NCI-H1105 (cell line): ENCODE results near the gene BABAM1.
"Not testable (repeated sequence)": the region's sequence is repeated elsewhere in the genome, so short reads cannot be mapped to it uniquely, and the experiment has no call there.

ENCODE experiments used
- DNase-seq: peaks from one replicate; lab custom pipeline; 2025; lab: John Stamatoyannopoulos, UW

Gene BABAM1

DNA sequence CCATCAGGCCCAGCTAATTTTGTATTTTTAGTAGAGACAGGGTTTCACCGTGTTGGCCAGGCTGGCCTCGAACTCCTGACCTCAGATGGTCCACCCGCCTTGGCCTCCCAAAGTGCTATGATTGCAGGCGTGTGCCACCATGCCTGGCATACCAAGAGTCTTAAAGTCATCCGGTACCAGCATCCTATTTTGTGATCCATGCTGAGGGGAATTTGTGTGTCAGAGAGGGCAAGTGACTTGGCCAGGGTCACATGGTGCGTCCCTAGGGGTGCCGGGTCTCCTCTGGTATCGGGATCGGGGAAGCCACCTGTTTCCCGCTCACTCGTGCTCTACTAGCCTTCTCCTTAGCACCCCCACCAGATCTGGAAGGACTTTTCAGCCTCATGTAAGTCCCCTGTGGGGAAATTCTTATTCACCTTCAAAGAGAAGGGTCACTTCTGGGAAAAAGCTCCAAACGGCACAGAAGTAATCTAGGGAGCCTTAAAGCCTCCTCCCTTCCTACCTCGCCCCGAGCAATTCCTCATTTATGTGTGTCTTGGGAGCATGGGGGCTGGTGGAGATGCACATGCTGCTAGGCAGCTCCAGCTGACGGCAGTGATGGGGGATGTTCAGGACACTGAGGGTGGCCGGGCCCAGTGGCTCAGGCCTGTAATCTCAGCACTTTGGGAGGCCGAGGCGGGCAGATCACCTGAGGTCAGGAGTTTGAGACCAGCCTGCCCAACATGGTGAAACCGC is 8.4 kb downstream of the BABAM1 start:
- DNase-seq: no peak

DNA sequence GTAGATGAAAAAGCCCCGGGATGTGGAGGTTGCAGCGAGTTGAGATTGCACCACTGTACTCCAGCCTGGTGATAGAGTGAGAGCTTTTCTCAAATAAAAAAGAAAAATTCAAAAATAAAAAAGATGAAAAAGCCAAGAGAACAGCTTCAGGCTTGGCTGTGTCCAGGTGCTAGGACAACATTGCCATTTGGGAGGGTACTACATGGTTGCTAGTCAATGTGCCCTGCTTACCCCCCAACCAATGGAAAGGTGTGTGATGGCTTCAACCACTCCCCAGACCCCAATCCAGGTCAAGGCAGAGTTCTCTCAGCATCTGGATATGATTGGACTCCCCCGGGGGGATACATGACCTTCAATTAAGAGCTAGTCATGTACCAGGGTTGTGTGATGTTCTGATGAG is 12.2 kb downstream of the BABAM1 start:
- DNase-seq: no peak

DNA sequence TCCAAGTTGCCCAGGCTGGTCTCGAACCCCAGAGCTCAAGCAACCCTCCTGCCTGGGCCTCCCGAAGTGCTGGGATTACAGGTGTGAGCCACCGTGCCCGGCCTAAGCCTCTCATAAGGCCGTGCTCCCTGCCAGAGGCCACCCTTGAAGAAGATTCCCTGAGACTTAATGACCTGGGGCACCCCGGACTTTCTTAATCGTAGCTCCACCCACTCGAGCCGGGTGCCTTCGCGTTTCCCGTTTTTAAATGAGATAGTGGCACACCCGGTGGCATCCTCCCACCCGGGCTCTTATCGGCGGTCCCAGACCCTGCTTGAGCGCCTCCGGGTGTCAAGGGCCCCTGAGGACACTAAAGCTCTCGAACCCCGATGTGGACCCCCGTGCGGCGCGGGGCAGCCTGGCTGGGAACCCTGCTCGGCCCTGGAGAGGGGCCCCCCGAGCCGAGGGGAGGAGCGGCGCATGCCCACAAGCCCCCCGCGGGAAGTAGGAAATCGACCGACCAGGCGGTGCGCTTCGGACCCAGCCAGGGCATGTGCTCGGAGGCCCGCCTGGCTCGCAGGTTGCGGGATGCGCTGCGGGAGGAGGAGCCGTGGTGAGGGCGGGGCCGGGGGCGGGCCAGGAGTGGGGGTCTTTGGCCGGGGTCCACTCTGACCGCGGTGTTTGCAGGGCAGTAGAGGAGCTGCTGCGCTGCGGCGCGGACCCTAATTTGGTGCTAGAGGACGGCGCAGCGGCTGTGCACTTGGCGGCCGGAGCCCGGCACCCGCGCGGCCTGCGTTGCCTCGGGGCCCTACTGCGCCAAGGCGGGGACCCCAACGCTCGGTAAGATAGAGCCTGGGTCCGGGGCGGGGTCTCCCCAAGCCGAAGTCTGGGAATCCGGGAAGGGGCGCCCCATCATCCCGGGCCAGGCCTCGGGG is 14.4 kb downstream of the BABAM1 start, which contains the start of gene ANKLE1:
TSS of gene ANKLE1 (plus strand) at position 511 of the 914 bp plus-strand sequence. CDS start at position 531, 20 bp downstream.
- no peak for DNase-seq

DNA sequence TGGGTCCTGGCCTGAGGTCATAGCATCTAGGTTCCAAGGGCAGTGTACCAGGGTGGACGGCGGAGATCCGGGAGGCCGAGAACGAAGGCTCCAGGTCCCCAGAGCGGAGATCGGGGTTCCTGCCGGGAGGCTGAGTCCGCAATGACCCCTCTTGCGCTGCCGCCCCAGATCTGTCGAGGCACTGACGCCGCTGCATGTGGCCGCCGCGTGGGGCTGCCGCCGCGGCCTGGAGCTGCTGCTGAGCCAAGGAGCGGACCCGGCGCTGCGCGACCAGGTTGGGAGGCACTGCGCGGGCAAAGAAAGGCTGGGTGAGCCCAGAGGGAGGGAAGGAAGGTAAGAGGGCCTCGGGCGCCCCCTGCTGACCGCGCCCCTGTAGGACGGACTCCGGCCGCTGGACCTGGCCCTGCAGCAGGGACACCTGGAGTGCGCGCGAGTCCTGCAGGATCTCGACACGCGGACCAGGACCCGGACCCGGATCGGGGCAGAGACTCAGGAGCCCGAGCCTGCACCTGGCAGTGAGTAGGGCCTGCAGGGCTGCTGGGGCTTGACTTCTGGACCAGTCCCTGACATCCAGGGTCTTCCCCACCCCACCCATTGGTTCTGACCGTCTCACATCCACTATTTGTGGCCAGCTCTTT is 15.4 kb downstream of the BABAM1 start:
- DNase-seq: peak; percentile 83

DNA sequence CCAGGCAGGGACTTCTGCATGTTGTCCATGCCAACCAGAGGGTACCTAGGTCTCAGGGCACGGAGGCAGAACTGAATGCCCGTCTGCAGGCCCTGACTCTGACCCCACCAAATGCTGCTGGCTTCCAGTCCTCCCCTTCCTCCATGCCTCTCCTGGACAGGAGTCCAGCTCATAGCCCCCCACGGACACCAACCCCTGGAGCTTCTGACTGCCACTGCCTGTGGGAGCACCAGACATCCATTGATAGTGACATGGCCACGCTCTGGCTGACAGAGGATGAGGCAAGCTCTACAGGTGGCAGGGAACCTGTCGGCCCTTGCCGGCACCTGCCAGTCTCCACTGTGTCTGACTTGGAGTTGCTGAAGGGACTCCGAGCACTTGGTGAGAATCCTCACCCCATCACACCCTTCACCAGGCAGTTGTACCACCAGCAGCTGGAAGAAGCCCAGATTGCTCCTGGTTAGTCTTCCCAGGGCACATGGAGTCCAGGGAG is 16.3 kb downstream of the BABAM1 start:
- DNase-seq: no peak

DNA sequence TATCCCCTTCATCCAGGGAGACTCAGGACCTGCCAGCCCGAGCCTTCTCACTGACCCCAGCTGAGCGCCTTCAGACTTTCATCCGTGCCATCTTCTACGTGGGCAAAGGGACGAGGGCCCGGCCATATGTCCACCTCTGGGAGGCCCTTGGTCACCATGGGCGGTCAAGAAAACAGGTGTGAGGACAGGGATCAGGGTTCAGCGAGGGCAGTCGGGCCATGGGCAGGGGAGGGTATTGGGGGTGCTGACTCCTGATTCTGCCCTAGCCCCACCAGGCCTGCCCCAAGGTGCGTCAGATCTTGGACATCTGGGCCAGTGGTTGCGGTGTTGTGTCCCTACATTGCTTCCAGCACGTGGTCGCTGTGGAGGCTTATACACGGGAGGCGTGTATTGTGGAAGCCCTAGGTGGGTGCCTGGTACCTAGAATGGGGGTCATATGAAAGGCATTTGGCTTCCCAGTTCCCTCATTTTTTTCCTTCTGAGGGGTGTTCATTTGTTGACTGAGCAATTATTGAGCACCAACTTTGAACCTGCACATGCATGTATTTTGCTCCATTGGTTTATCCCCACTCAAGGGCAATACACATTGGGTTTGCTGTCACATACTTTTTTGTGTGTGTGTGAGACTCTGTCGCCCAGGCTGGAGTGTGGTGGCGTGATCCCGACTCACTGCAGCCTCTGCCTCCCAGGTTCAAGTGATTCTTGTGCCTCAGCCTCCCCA is 18.3 kb downstream of the BABAM1 start:
- no peak for DNase-seq

DNA sequence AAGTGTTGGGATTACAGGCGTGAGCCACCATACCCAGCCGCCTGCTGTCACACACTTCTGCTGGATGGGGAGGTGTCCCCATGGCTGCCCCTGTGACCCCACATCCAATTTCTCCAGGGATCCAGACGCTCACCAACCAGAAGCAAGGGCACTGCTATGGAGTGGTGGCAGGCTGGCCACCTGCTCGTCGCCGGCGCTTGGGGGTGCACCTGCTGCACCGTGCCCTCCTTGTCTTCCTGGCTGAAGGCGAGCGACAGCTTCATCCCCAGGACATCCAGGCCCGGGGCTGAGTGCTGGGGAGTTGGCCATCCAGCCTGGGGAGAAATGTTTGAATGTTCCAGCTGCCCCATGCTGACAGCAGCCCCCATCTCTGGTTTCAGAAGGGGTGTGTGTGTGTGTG is 19.0 kb downstream of the BABAM1 start:
- DNase-seq: no peak

DNA sequence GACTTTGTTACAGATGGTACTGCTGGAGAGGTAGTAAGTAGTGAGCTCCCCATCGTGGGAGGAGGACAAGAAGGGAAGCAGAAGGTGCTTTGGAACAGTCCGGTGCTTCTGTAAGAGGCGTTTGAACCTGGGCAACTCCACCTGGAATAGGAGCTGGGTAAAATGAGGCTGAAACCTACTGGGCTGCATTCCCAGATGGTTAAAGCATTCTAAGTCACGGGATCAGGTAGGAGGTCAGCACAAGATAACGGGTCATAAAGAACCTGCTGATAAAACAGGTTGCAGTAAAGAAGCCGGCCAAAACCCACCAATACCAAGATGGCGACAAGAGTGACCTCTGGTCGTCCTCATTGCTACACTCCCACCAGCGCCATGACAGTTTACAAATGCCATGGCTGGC is 19.5 kb downstream of the BABAM1 start:
- no peak for DNase-seq

DNA sequence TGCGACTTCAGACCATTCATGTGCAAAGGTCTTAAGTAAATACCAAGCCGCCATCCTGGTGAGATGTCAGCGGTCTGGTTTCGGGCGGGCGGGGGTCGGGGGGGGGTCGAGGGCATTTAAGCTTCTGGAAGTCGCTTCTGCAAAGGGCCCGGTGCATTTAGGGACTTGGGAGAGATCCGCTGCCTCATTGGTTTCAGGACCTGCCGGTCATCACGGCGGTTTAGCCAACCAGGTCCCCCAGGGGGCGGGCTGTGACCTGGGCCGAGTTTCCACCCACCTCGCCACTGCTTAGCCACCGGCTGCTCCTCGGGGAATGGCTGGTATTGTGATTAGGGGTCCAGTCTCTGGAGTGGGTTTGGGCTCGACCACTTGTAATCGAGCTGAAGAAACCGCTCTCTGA is 22.2 kb downstream of the BABAM1 start:
- DNase-seq: no peak

DNA sequence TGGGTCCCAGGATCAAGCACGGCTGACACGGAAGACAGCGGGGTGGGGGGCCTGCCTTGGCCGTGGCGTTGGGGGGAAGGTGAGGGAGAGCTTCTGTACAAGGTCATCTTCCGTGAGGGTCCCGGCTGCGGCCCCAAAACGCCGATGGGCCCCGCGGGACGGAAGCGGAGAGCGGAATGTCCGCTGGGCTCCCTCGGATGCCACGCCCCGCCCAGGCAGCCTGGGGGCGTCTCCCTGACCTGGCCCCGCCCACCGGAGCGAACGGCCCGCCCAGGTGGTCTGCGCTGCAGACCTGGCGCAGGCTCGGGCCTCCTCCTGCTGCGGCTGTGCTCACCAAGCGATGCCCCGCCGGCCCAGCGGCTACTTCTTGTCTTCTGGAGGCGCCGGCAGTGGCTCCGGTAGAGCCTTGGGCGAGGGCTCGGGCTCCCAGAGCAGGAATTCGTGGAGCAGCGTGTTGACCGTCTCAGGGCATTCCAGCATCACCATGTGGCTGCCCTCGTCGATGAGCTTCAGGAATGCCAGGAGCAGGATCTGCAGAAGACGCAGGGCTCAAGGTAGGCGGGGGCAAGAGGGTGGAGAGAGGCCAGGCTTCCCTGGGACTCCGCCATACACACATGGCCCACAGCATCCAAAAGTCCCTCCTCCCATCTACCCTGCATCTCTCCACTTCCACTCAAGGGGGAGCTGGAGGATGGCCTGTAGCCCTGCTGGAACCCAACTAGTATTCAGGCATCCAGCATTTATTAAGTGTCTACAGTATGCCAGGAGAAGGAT is 25.2 kb downstream of the BABAM1 start:
- DNase-seq: no peak

DNA sequence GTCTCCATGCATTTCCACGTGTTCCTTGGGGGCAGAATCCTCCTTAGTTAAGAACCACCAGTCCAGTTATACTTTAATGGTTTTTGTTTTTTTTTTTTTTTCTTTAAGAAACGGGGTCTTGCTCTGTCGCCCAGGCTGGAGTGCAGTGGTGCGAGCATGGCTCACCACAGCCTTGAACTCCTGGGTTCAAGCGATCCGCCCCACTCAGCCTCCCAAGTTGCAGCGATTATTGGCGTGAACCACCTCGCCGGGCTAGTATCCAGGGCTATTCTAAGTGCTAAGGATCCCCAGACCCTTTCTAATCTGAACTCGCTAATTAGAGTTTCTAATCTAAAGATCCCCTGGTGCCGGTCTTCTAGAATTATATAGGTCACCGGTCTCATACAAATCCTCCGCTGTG is 26.4 kb downstream of the BABAM1 start:
- DNase-seq: no peak

DNA sequence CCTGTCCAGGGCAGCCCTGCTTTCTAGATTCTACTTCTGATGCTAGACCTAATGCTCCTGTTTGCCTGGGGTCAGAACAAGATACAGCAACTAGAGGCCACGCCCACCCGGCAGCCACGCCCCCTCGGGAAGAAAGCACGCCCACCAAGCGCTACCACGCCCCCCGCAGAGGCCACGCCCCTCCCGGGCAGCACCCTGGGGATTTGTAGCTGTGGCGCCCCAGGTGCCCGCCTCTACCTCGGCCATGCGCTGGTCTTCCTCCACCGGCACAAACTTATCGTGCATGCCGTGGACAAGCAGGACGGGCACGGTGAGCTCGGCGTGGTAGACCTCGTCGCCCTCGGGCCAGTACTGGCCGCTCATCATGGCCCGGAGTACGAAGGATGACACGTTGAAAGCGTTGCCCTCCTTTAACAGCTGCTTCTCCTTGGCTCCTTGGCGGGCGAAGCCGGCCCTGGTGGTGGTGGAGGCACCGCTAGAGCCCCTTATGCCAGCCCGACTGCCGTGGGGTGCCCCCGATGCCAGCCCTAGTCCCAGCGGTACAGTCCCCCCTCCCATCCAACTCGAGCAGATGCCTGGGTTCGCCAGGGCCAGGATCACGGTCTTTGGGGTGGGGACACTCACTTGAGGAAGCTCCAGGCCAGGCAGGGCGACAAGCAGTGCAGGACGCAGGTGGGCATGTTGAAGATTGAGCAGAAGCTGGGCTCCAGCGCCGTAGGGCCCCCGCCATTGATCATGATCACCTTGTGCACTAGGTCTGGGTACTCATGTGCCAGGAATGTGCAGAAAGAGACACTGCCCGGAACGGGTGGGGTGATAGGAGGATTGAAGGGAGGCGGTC is 27.0 kb downstream of the BABAM1 start:
- no peak for DNase-seq

DNA sequence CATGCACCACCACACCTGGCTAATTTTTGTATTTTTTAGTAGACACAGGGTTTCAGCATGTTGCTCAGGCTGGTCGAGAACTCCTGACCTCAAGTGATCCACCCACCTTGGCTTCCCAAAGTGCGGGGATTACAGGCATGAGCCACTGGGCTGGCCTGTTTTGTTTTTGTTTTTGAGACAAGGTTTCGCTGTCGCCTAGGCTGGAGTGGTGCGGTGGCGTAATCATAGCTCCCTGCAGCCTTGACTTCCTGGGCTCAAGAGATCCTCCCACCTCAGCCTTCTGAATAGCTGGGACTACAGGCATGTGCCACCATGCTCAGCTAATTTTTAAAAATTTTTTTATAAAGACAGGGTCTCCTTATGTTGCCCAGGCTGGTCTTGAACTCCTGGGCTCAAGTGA is 28.3 kb downstream of the BABAM1 start:
- not testable (repeated sequence) for DNase-seq

DNA sequence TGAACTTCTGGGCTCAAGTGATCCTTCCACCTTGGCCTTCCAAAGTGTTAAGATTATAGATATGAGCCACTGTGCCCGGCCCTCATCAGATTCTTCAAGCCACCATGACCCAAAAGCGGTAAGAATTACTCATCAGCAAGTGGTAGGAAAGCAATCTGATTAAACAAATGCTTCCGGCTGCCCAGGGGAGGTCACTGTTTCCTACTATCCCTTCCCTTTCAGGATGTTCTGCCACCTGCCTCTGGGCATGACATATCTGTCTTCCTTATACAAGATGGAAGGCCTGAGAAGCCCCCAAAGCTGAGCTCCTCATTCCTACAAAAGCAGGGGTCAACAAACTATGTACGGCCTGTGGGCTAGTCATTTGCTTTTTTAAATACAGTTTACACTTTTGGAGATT is 29.0 kb downstream of the BABAM1 start:
- DNase-seq: no peak

DNA sequence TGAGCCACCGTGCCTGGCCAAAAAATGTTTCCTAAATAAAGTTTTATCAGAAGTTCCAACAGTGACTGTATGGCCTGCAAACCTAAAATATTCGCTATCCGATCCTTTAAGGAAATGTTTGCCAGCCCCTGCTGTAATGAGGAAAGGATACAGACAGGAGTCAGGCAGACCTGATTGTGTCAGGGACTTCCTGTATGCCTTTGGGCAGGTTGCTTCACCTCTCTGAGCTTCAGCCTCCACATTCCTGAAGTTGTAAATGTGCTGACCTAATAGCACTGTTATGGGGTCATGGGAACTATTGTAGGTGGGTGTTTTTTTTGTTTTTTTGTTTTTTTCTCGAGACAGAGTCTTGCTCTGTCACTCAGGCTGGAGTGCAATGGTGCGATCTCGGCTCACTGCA is 29.7 kb downstream of the BABAM1 start:
- no peak for DNase-seq

DNA sequence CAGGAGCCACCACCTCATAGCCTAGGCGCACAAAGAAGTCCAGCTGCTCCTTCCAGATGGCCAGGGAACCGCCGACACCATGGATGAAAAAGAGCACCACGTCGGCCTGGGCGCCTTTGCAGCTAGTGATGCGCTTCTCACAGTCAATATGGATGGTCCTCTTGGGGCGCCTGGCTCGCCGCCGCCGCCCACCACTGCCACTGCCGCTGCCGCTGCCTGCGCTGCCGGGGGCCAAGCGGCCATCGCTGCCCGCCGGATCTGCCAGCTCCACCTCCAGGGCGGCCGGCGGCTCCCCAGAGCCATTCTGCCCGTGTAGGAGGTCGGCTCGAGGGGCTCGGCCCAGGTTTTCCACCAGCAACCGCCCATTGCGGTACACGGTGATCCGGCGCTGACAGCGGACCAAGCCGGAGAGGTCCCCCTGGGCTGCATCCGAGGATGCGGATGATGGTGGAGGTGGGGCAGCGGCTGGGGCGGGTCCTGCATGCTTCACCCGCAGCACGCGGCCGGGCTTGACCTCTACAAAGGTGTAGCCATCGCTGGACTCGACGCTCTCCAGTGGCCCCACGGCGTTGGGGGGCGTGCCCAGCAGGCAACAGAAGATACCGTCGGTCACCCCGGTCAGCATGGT is 33.9 kb downstream of the BABAM1 start:
- no peak for DNase-seq

DNA sequence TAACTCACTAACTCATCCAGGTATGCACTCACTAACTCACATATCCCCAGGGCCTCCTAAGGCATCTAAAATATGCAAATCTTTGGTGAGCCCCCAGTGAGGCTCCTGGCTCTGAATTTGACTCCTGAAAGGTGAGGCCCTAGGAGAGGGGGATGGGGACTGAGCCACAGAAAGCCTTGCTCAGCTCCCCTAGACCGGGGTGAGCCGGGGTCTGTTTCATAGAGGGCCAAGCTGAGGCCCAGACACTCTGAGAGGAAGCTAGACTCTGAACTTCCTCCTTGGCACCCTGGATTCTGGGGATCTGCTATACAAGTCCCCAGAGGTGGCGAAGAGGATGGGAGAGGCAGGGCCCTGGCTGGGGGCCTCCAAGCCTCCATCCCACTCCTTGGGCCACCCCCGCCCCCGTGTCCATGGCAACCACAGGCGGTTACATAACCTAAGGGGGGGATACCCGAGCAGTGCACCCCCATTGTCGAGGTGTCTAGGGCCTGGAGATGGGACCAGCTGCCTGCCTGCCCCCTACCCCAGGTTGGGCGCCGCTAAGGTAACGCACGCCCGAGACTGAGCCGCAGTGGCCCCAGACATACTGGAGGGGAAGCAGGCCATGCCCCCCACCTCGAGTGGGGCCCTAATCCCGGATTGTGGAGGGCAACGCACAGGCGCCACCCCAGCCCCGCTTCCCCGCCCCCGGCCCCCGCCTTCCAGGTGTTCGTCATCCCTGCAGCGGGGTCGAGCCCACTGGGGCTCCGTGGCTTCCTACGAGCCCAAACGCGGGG is 35.3 kb downstream of the BABAM1 start:
- no peak for DNase-seq

DNA sequence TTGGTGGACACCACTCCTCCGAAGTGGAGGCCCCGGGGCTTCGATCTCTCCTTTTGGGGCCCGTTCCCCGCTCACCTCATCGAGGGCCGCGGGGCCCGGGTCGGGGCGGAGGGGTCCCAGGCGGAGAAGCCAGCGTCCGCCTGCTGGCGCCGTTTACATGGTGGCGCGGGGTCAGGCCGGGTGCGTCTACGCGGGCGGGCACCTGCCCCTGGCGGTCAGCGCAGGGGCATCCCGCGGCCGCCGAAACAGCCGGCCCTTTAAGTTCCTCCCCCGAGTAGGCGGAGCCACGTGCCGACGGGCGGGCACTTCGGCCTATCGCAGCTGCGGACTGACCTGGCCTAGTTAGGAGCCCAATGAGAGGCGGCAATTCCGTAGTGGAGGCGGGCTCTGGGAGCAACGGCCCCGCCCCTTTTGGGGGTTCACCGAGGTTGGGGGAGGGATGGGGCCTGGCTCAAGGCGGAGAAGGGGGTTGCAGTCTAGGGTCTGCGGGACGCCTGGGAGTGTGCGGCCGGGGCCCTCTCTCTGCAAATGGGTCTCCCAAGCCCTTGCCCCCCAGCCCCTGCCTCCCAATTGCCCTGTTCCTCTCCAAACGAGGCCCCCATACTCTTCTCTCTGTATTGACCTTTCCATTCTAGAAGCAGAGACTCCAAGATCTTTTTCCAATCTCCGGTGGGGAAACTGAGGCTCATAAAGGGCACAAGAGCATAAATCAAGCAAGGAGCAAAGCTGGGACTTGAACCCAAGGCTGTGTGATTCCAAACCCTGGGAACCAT is 36.1 kb downstream of the BABAM1 start, which contains the start of gene ABHD8:
TSS of gene ABHD8 (minus strand) at position 259 of the 773 bp plus-strand sequence. CDS start 1,809 bp downstream, outside the sequence.
- peak; percentile 95 for DNase-seq
